NCI-H2081 treated with DMSO at 0.1 percent for 48 hours (cell line): ENCODE measurements around the gene AIG1.
"Not testable (repeated sequence)": the region's sequence is repeated elsewhere in the genome, so short reads cannot be mapped to it uniquely, and the experiment has no call there.

Experiments
- DNase-seq: peaks from one replicate; lab custom pipeline; 2025; lab: John Stamatoyannopoulos, UW

Gene AIG1

GRCh38 chr6:143127941-143128680, 67.4 kb downstream of the AIG1 start:
- DNase-seq = no peak

- DNase-seq = no peak
These were observed 68.0 kb downstream of the AIG1 start for GRCh38 chr6:143128681-143129015.

- no peak for DNase-seq
These were observed 70.2 kb downstream of the AIG1 start for GRCh38 chr6:143130928-143131327.

- no peak for DNase-seq
These were observed 74.6 kb downstream of the AIG1 start for GRCh38 chr6:143135325-143135724.

GRCh38 chr6:143135797-143136561, 75.3 kb downstream of the AIG1 start:
- DNase-seq = no peak

- DNase-seq = no peak
These were observed 76.0 kb downstream of the AIG1 start for GRCh38 chr6:143136647-143137046.

GRCh38 chr6:143139239-143139784, 78.6 kb downstream of the AIG1 start:
- no peak for DNase-seq

- not testable (repeated sequence) for DNase-seq
These were observed 79.2 kb downstream of the AIG1 start for GRCh38 chr6:143139884-143140283.

- no peak for DNase-seq
These were observed 80.1 kb downstream of the AIG1 start for GRCh38 chr6:143140767-143141166.

GRCh38 chr6:143141442-143141841, 80.8 kb downstream of the AIG1 start:
- no peak for DNase-seq

- no peak for DNase-seq
These were observed 85.6 kb downstream of the AIG1 start for GRCh38 chr6:143146186-143146851.

GRCh38 chr6:143149771-143150170, 89.1 kb downstream of the AIG1 start:
- no peak for DNase-seq

- no peak for DNase-seq
These were observed 89.6 kb downstream of the AIG1 start for GRCh38 chr6:143150281-143150680.

GRCh38 chr6:143151381-143151780, 90.7 kb downstream of the AIG1 start:
- no peak for DNase-seq

- DNase-seq = no peak
These were observed 95.0 kb downstream of the AIG1 start for GRCh38 chr6:143155681-143156080.

- DNase-seq = no peak
These were observed 96.4 kb downstream of the AIG1 start for GRCh38 chr6:143157131-143157530.

- no peak for DNase-seq
These were observed 97.5 kb downstream of the AIG1 start for GRCh38 chr6:143158113-143158581.

GRCh38 chr6:143159001-143159400, 98.3 kb downstream of the AIG1 start:
- no peak for DNase-seq

GRCh38 chr6:143160015-143160414, 99.3 kb downstream of the AIG1 start:
- DNase-seq = no peak

- no peak for DNase-seq
These were observed 99.9 kb downstream of the AIG1 start for GRCh38 chr6:143160439-143161220.

GRCh38 chr6:143163621-143164020, 102.9 kb downstream of the AIG1 start:
- no peak for DNase-seq

GRCh38 chr6:143164565-143165105, 103.9 kb downstream of the AIG1 start:
- DNase-seq = no peak
